ENCODE measurements around the gene AKR7A2. TPM values are rescaled to one million over a fixed set of nuclear protein-coding genes. Genes with fewer than 3 reads are reported as not detected.

The AKR7A2 gene
- 45.2 TPM for total RNA-seq
- long read RNA-seq, transcript AKR7A2-201 (7 exons, 1,362 nt) = major isoform, 58 of 60 reads
- long read RNA-seq, partial matches to known transcripts = 1 of 60 reads
- long read RNA-seq, other reads (novel, unspliced or antisense) = 1 of 60 reads

GRCh38 chr1:19311931-19312781 lies at the start of gene AKR7A2, which contains the start of gene SLC66A1:
Gene AKR7A2, minus strand, starts transcription at chr1:19312144. Its CDS starts 20 bp downstream, at chr1:19312124.
Gene SLC66A1, plus strand, starts transcription at chr1:19312326. Its CDS starts 5,352 bp downstream, at chr1:19317678.
- intact Hi-C loops (cut with DNase I) = no loop called here
- DNase-seq (ENCODE audit: missing footprints) = peak; percentile 97
- peak; percentile 98 for ATAC-seq

- DNase-seq (ENCODE audit: missing footprints) = no peak
- no peak for ATAC-seq
- intact Hi-C loops (cut with DNase I) = no loop called here
These were observed 49.1 kb upstream of the AKR7A2 start for GRCh38 chr1:19360843-19361610.

- intact Hi-C loops (cut with DNase I) = no loop called here
- DNase-seq (ENCODE audit: missing footprints) (no peak), ATAC-seq (no peak)
These were observed 48.5 kb upstream of the AKR7A2 start for GRCh38 chr1:19360432-19360831.

GRCh38 chr1:19360016-19360415 lies 48.1 kb upstream of the AKR7A2 start:
- intact Hi-C loops (cut with DNase I) = no loop called here
- no peak for ATAC-seq
- no peak for DNase-seq (ENCODE audit: missing footprints)

DNA sequence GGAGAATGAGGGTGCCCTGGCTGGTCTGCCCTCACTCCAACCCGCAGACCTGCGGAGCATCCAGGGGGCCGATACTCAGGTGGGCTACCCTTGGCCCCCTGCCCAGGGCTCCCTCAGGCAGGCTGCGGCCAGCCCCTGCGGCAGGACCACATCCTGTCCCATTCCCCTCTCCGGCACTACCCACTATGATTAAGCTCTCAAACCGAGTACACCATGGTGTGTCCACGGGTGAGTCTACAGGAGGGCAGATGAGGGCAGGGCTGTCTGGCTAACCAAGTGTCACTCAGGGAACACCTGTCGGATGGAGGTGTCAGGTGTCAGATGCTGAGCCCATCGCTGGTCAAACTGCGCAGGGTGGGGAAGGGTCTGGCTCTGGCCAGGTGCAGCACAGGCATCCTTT lies 47.4 kb upstream of the AKR7A2 start:
- ATAC-seq = no peak
- intact Hi-C loops (cut with DNase I) = no loop called here
- DNase-seq (ENCODE audit: missing footprints) = no peak

DNA sequence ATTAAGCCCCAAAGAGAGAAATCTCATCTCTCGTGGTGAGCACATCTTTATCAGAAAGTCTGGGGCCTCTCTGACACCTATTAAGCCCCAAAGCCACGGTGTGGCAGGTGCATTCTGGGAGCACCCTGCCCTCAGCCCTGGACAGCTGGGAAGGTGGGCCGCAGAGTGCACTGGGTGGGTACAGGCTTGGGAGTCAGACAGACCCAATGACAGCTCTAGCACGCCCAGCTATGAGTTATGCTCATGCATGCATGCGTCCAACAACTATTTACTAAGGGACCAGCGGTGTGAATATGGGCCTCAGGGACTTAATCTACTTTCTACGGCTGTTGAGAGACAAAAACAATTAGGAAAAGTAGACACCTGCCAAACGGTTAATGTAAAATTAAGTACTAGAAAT lies 46.8 kb upstream of the AKR7A2 start:
- DNase-seq (ENCODE audit: missing footprints) (no peak), ATAC-seq (no peak)
- intact Hi-C loops (cut with DNase I) = no loop called here

DNA sequence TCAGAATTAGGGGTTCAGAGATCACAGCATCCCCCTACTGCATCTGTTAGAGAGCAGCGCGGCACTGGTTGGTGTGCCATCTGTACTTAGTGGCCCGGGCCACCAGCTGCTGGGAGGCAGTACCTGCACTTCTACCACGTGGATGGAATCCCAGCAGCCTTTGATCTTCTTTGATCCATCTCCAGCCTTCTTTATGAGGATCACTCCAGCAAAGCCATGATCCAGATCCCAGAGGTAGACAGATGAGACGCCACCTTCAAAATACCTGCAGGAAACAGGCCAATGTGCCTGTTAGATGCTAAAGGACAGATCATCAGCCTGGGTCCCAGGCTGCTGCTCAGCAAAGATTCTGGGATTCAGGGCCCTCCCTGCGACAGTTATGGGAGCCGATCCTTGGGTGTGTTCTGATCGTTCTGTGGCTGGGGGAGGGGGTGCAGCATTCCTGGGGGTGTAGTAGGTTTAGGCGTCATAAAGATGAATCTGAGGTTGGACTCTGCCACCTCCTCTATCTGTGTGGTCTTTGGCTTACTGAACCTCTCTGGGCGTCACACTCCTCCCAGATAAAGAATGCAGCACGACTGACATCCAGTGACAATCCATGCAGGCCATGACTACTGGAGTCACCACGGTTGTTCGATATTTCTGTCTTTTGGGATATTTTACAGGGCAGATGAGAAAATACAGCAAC lies 45.5 kb upstream of the AKR7A2 start:
- DNase-seq (ENCODE audit: missing footprints) (no peak), ATAC-seq (no peak)
- intact Hi-C loops (cut with DNase I) = no loop called here

DNA sequence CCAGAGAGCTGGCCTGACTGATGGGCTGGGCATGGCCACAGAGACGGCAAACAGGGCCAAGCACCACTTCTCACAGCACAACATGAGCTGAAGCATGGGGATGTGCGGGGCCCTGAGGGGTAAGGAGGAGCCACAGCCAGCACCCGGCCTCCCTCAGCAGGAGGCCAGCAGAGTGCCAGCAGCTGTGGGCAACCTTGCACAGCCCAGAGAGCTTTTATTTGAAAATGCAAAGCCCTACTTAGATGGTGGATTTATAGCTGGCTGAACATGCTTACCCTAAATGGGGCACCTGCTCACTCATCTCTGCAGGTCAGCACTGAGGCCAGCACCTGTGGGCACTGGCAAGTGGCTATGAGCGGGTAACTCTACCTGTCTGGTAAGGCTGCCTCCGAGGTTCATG lies 44.3 kb upstream of the AKR7A2 start:
- DNase-seq (ENCODE audit: missing footprints) = no peak
- ATAC-seq = no peak
- intact Hi-C loops (cut with DNase I) = no loop called here

DNA sequence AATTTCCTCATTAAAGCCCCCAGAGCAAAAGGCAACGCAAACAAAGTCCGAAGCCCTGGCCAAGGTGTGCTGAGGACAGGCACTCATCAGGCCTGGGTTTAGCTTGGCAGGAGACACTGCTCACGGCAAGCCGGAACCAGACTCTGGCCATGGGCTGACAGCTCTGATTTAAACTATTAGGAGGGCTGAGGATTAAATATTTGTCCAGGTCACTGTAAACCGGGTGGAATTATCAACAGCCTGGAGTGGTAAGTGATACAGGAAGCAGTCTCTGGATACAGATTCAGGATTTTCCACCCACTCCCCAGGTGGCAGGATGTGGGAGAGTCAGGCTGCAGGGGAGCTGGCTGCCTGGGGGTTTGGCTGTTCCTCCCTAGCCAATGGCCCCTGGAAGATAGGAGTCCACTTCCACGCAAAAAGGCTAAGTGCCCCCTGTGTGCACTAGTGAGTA lies 42.6 kb upstream of the AKR7A2 start:
- DNase-seq (ENCODE audit: missing footprints) = no peak
- intact Hi-C loops (cut with DNase I) = no loop called here
- no peak for ATAC-seq

DNA sequence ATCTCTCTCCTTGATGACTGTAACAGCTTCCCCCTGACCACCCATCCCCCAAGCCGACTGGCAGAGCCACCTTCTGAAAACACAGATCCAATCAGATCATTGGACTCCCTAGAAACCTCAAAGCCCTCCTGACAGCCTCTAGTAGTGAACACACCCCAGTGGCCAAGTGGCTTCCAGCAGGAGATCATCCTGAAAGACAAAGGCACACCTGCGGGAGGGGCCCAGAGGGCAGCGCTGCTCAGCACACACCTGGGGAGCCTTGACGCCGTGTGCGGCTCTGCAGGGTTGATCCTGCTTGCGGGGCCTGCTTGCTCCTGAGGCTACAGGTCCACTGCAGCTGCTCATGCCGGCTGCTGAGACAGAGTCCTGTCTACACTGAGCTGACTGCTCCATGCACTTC lies 41.7 kb upstream of the AKR7A2 start:
- no peak for ATAC-seq
- intact Hi-C loops (cut with DNase I) = no loop called here

DNA sequence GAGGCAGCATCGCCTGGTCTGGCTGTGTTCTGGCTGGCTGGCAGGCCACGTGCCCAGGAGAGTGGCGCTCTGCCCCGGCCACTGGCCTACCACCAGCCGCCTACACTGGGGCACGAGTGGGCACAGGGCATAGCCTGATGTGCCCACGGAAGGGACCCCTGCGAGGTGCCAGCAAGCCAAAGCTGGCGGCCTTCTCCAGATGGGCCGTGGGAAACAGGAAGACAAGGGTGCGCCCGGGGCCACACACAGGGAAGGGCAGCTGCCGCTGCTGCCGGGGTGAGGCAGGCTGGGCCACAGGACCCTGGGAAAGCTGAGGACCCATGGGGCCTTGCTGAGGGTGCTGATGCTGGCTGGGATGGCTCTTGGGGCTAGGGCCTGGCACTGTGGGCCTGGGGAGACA lies 40.9 kb upstream of the AKR7A2 start:
- ATAC-seq (no peak), DNase-seq (ENCODE audit: missing footprints) (peak; percentile 58)
- intact Hi-C loops (cut with DNase I) = no loop called here

More for the DNA sequence above, 41.7 kb upstream of the AKR7A2 start:
- no peak for DNase-seq (ENCODE audit: missing footprints)

- ATAC-seq (no peak), DNase-seq (ENCODE audit: missing footprints) (no peak)
- intact Hi-C loops (cut with DNase I) = no loop called here
These were observed 39.9 kb upstream of the AKR7A2 start for GRCh38 chr1:19351873-19352272.

DNA sequence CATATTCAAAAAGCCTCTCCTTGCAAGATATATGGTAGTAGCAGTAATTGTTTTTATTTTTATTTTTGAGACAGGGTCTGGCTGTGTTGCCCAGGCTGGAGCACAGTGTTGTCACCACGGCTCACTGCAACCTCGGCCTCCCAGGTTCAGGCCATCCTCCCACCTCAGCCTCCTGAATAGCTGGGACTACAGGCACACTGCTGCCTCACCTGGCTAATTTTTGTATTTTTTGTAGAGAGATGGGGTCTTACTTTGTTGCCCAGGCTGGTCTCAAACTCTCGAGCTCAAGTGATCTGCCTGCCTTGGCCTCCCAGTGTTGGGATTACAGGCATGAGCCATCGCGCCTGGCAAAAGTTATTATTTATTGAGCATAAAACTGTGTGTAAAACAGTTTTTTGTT lies 38.6 kb upstream of the AKR7A2 start:
- intact Hi-C loops (cut with DNase I) = no loop called here
- ATAC-seq = no peak
- DNase-seq (ENCODE audit: missing footprints) = peak; percentile 23

- DNase-seq (ENCODE audit: missing footprints) (peak; percentile 21), ATAC-seq (no peak)
- intact Hi-C loops (cut with DNase I) = no loop called here
These were observed 38.1 kb upstream of the AKR7A2 start for GRCh38 chr1:19349999-19350398.

- intact Hi-C loops (cut with DNase I) = no loop called here
- peak; percentile 49 for DNase-seq (ENCODE audit: missing footprints)
- ATAC-seq = no peak
These were observed 36.7 kb upstream of the AKR7A2 start for GRCh38 chr1:19348441-19349198.

- ATAC-seq = no peak
- peak; percentile 25 for DNase-seq (ENCODE audit: missing footprints)
- intact Hi-C loops (cut with DNase I) = no loop called here
These were observed 35.7 kb upstream of the AKR7A2 start for GRCh38 chr1:19347533-19348172.

DNA sequence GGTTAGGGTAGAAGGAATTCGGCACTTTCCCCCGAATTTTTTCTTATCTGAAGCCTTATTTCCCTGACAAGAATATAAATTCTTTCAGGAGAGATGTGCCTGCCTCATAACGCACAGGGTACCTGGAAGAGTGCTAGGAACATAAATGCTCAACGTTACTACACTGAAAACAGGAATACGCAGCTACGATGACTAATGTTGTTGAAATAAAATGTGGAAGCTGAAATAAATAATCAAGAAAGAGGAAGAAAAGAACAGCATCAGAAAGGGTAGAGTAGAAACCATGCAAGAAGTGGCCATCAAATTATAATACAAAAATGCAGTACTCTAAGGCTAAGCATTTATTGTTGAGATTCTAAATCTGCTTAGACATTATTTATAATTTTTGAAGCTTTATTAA lies 34.1 kb upstream of the AKR7A2 start:
- ATAC-seq (no peak), DNase-seq (ENCODE audit: missing footprints) (no peak)
- intact Hi-C loops (cut with DNase I) = no loop called here

- DNase-seq (ENCODE audit: missing footprints) = peak; percentile 40
- intact Hi-C loops (cut with DNase I) = no loop called here
These were observed 33.4 kb upstream of the AKR7A2 start for GRCh38 chr1:19345391-19345790.

More at GRCh38 chr1:19345391-19345790, 33.4 kb upstream of the AKR7A2 start:
- ATAC-seq = no peak
